GM12874 (cell line): ENCODE measurements around the gene ZXDC.

Source experiments
- CTCF ChIP-seq: IDR thresholded peaks from 2 replicates; pipeline ENCODE4 v1.5.1; 2011; ENCODE audit warnings: low read depth, mild to moderate bottlenecking, control low read depth, low read length, moderate library complexity; ENCODE audit not compliant: insufficient read depth

The ZXDC gene

GRCh38 chr3:126402178-126402577 is 73.5 kb downstream of the ZXDC start:
- TF ChIP-seq CTCF: no peak

- TF ChIP-seq CTCF: no peak
These were observed 74.0 kb downstream of the ZXDC start for GRCh38 chr3:126401611-126402160.

- TF ChIP-seq CTCF: no peak
These were observed 75.9 kb downstream of the ZXDC start for GRCh38 chr3:126399756-126400155.

- no peak for TF ChIP-seq CTCF
These were observed 76.3 kb downstream of the ZXDC start for GRCh38 chr3:126399351-126399735.

GRCh38 chr3:126398423-126399350 is 77.0 kb downstream of the ZXDC start:
- TF ChIP-seq CTCF: no peak

- TF ChIP-seq CTCF: no peak
These were observed 77.9 kb downstream of the ZXDC start for GRCh38 chr3:126397610-126398422.

GRCh38 chr3:126396536-126396935 is 79.2 kb downstream of the ZXDC start:
- no peak for TF ChIP-seq CTCF
